B cell (primary cell): ENCODE measurements around the gene MNAT1. TPM values are rescaled to one million over a fixed set of nuclear protein-coding genes. Genes with fewer than 3 reads are reported as not detected.
"Not testable (repeated sequence)": the region's sequence is repeated elsewhere in the genome, so short reads cannot be mapped to it uniquely, and the experiment has no call there.

Source experiments
- ATAC-seq: fragments of 200-7000 bp; cut with Tn5 transposase; one replicate; pipeline ENCODE4 v1.10.0; 2021; ENCODE audit warnings: low read depth, mild to moderate bottlenecking, moderate number of reproducible peaks, moderate library complexity
- CTCF ChIA-PET: fragments of 350-600 bp; sonication (Branson Sonifier 250); formaldehyde crosslinking; loops from one replicate; lab custom pipeline; 2021; ENCODE audit warnings: antibody characterized with exemption, inconsistent platforms; lab: Charles Lee
- POLR2A ChIA-PET: fragments of 350-600 bp; sonication (Branson Sonifier 250); formaldehyde crosslinking; loops from one replicate; lab custom pipeline; 2021; ENCODE audit warnings: antibody characterized with exemption; lab: Charles Lee
- DNase-seq: peaks from one replicate; pipeline ENCODE4 v3.0.0; 2013
- H2AFZ ChIP-seq: 2 replicates; pipeline ENCODE4 v1.6.1; 2012; ENCODE audit warnings: mild to moderate bottlenecking, low read depth, low read length; ENCODE audit not compliant: insufficient read depth, poor library complexity, severe bottlenecking
- H3K27ac ChIP-seq, 2 donors: 1 replicate in 1 of 2; 2 replicates in 1 of 2; pipeline ENCODE4 v1.5.1; 2012 to 2013; ENCODE audit warnings: low read length in 2 of 2, mild to moderate bottlenecking in 2 of 2, moderate library complexity in 1 of 2
- H3K27me3 ChIP-seq, 4 experiments: fragments of 200-600 bp in 1 of 4; sonication (generic) in 1 of 4; replicated peaks in 1 of 4; 1 replicate in 2 of 4; 2 replicates in 2 of 4; pipeline versions ENCODE4 v1.6.1 to v1.7.0; 2013 to 2016; ENCODE audit warnings: low read length in 3 of 4, mild to moderate bottlenecking in 2 of 4, mixed read lengths in 1 of 4, moderate library complexity in 1 of 4; ENCODE audit not compliant: insufficient read depth in 4 of 4, control insufficient read depth in 3 of 4; ENCODE audit errors: control extremely low read depth in 1 of 4
- H3K36me3 ChIP-seq, 2 experiments: replicated peaks in 1 of 2; 1 replicate in 1 of 2; 2 replicates in 1 of 2; pipeline versions ENCODE4 v1.6.1 to v1.7.1; 2013; ENCODE audit warnings: low read length in 1 of 2; ENCODE audit not compliant: insufficient read depth in 2 of 2, control insufficient read depth in 1 of 2; ENCODE audit errors: control extremely low read depth in 1 of 2, extremely low read depth in 1 of 2
- H3K4me1 ChIP-seq, 2 donors: fragments of 200-600 bp in 1 of 2; sonication (generic) in 1 of 2; 1 replicate in 1 of 2; 2 replicates in 1 of 2; pipeline versions ENCODE4 v1.5.1 to v1.6.1; 2013 to 2017; ENCODE audit warnings: low read length in 2 of 2; ENCODE audit not compliant: control insufficient read depth in 2 of 2, insufficient read depth in 2 of 2
- H3K4me2 ChIP-seq: replicated peaks from 2 replicates; pipeline ENCODE3; 2012; ENCODE audit warnings: mild to moderate bottlenecking, low read depth, low read length; ENCODE audit not compliant: poor library complexity, severe bottlenecking
- H3K4me3 ChIP-seq, 5 experiments: fragments of 200-600 bp in 1 of 5; sonication (generic) in 1 of 5; 1 replicate in 3 of 5; 2 replicates in 2 of 5; pipeline versions ENCODE4 v1.5.1 to v1.7.0; 2011 to 2016; ENCODE audit warnings: low read length in 4 of 5, mild to moderate bottlenecking in 4 of 5, low read depth in 2 of 5, control low read depth in 1 of 5, moderate library complexity in 1 of 5; ENCODE audit not compliant: insufficient read depth in 1 of 5; ENCODE audit errors: control extremely low read depth in 1 of 5, extremely low read depth in 1 of 5
- H3K79me2 ChIP-seq: fragments of 200-600 bp; sonication (generic); one replicate; pipeline ENCODE4 v1.6.0; 2016; ENCODE audit warnings: low read length; ENCODE audit not compliant: control insufficient read depth, insufficient read depth
- H3K9ac ChIP-seq: fragments of 200-600 bp; sonication (generic); 2 replicates; pipeline ENCODE4 v1.6.1; 2017; ENCODE audit warnings: mild to moderate bottlenecking, low read length, moderate library complexity
- H3K9me3 ChIP-seq, 3 donors: one replicate each; pipeline versions ENCODE4 v1.6.1 to v1.7.1; 2013; ENCODE audit warnings: low read length in 2 of 3; ENCODE audit not compliant: control insufficient read depth in 2 of 3, insufficient read depth in 1 of 3; ENCODE audit errors: control extremely low read depth in 1 of 3
- H4K20me1 ChIP-seq: 2 replicates; pipeline ENCODE4 v1.6.0; 2012; ENCODE audit warnings: mild to moderate bottlenecking, low read length; ENCODE audit not compliant: insufficient read depth, control insufficient read depth, poor library complexity, severe bottlenecking
- H3K27ac Mint-ChIP-seq: one replicate; pipeline ENCODE4 v1.8.0; 2021; ENCODE audit warnings: mixed read lengths
- H3K27me3 Mint-ChIP-seq: one replicate; pipeline ENCODE4 v1.8.0; 2021; ENCODE audit warnings: mixed read lengths
- H3K4me1 Mint-ChIP-seq: one replicate; pipeline ENCODE4 v1.8.0; 2021; ENCODE audit warnings: mixed read lengths
- H3K4me3 Mint-ChIP-seq: one replicate; pipeline ENCODE4 v1.8.0; 2021; ENCODE audit warnings: mixed read lengths
- H3K9me3 Mint-ChIP-seq: one replicate; pipeline ENCODE4 v1.8.0; 2022; ENCODE audit warnings: mixed read lengths; ENCODE audit not compliant: insufficient read depth
- EZH2 ChIP-seq: IDR thresholded peaks from 2 replicates; pipeline ENCODE4 v1.6.1; 2012; ENCODE audit warnings: borderline replicate concordance, low read depth, mild to moderate bottlenecking, moderate library complexity, low read length; ENCODE audit not compliant: insufficient read depth, poor library complexity, severe bottlenecking
- WGBS: methylation state at CpG from one replicate; pipeline ENCODE4 v1.1.5; 2013; ENCODE audit warnings: missing lambda C conversion rate; ENCODE audit not compliant: insufficient coverage; 5-methylcytosine and 5-hydroxymethylcytosine counted together
- intact Hi-C: fragments of 100-400 bp; cut with micrococcal nuclease; formaldehyde crosslinking; loops from one replicate; pipeline ENCODE4 v1.10.0; 2022
- polyA plus RNA-seq: library from polyadenylated mRNA; depleted of rRNA; stranded (reverse); fragments of >200 nt; gene quantifications from 2 replicates; pipeline ENCODE4 v1.2.3, GENCODE V29; 2012
- total RNA-seq, 2 donors: library from RNA; stranded (reverse); fragments of 120-200 nt in 1 of 2; gene quantifications; 1 replicate in 1 of 2; 2 replicates in 1 of 2; pipeline versions ENCODE4 v1.2.3 to v1.2.4, GENCODE V29; 2013 to 2022
- TF ChIP-seq, protein P1 (sequence below): fragments of 200-600 bp; IDR thresholded peaks from one replicate; pipeline ENCODE4 v1.8.0; 2022; ENCODE audit warnings: antibody characterized with exemption, mild to moderate bottlenecking

MNAT1 gene
- total and polyA plus RNA-seq, 2 donors (not counting 1 experiment from before 2014, with no cell fraction given): 15.2 to 28.2 TPM

DNA sequence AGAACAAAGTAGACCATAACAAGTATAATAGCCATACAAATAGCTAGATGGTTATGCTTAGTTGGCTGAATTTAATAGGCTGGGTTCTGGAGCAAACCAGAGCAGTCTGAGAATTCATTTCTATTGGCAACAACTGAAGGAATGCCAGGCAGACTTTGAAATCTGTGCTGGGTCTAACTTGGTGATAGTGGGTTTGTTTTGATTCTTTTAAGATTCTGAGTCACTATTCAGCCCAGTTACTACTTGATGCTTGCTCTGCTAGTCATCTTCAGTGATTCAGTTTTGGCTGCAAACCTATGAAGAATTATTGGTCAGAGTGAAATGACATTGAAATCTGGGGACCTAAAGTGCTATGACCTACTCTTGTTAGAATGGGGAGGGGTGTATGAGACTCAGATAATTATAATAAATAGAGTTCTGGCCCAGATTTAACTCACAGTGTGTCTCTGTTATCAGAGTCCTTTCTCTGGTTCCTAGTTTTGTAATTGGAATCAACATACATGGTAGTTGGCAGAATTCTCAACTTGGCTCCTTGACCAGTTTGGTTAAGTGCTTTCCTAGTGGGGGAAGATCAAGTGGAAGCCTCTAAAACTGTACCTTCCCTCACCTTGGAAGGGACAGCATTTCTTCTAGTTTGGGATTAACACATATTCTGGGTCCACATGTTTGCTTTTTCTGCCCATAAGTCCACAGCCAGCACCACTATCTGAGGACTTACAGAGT, 43.5 kb downstream of the MNAT1 start:
- no peaks in the 10 kb centered on the region for H3K4me1 ChIP-seq

DNA sequence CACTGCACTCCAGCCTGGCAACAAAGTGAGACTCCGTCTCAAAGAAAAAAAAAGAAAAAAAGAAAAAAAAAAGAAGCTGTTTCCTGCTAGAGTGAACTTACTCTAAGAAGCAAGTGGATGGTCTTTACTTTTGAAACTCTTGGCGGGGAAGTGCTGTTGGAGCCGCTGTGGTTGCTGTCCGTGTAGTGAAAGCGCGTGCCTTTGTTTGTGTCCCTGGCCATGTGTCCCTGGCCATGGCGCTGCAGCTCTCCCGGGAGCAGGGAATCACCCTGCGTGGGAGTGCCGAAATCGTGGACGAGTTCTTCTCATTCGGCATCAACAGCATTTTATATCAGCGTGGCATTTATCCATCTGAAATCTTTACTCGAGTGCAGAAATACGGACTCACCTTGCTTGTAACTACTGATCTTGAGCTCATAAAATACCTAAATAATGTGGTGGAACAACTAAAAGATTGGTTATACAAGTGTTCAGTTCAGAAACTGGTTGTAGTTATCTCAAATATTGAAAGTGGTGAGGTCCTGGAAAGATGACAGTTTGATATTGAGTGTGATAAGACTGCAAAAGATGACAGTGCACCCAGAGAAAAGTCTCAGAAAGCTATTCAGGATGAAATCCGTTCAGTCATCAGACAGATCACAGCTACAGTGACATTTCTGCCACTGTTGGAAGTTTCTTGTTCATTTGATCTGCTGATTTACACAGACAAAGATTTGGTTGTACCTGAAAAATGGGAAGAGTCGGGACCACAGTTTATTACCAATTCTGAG, 45.4 kb downstream of the MNAT1 start:
- H3K9me3 Mint-ChIP-seq, H3K4me1 Mint-ChIP-seq, H3K9ac ChIP-seq, H3K4me1 ChIP-seq, H3K27ac ChIP-seq, H3K4me3 Mint-ChIP-seq, H2AFZ ChIP-seq, POLR2A ChIA-PET, CTCF ChIA-PET, H3K4me2 ChIP-seq, H3K4me3 ChIP-seq, ATAC-seq, H3K27ac Mint-ChIP-seq, H3K9me3 ChIP-seq, H3K36me3 ChIP-seq, H3K27me3 Mint-ChIP-seq, DNase-seq, intact Hi-C loops, H3K27me3 ChIP-seq: not testable (repeated sequence)
- Histone ChIP-seq H3K79me2 (peaks cover 12% of the 10 kb centered on the region), H4K20me1 (peaks cover 17% of the 10 kb centered on the region)
- 100% methylated on average over 13 of the region's 18 CpGs for WGBS

More for the DNA sequence above, 43.5 kb downstream of the MNAT1 start:
- peaks cover 0 to 2% of the 10 kb centered on the region in 2 experiments for H3K36me3 ChIP-seq
- H2AFZ ChIP-seq: no peak overlapping the region
- peaks cover 25% of the 10 kb centered on the region for H4K20me1 ChIP-seq
- H3K9me3 ChIP-seq: no peaks in the 10 kb centered on the region
- intact Hi-C loops: no loop called here
- no peak overlapping the region for H3K27ac ChIP-seq
- H3K27me3 ChIP-seq: no peaks in the 10 kb centered on the region
- ChIA-PET POLR2A (no interaction called here), CTCF (no interaction called here)
- H3K4me2 ChIP-seq: no peak overlapping the region
- DNase-seq (no peak), ATAC-seq (no peak)
- no peak overlapping the region for H3K4me3 Mint-ChIP-seq
- peaks cover 26% of the 10 kb centered on the region for H3K79me2 ChIP-seq
- no peak overlapping the region for H3K4me3 ChIP-seq
- no peak overlapping the region for H3K9ac ChIP-seq
- TF ChIP-seq EZH2: no peak
- TF ChIP-seq, protein P1, sequence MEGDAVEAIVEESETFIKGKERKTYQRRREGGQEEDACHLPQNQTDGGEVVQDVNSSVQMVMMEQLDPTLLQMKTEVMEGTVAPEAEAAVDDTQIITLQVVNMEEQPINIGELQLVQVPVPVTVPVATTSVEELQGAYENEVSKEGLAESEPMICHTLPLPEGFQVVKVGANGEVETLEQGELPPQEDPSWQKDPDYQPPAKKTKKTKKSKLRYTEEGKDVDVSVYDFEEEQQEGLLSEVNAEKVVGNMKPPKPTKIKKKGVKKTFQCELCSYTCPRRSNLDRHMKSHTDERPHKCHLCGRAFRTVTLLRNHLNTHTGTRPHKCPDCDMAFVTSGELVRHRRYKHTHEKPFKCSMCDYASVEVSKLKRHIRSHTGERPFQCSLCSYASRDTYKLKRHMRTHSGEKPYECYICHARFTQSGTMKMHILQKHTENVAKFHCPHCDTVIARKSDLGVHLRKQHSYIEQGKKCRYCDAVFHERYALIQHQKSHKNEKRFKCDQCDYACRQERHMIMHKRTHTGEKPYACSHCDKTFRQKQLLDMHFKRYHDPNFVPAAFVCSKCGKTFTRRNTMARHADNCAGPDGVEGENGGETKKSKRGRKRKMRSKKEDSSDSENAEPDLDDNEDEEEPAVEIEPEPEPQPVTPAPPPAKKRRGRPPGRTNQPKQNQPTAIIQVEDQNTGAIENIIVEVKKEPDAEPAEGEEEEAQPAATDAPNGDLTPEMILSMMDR: no peak
- no peak overlapping the region for H3K27ac Mint-ChIP-seq
- no peaks in the 10 kb centered on the region for H3K9me3 Mint-ChIP-seq
- no peaks in the 10 kb centered on the region for H3K27me3 Mint-ChIP-seq
- H3K4me1 Mint-ChIP-seq: no peaks in the 10 kb centered on the region

DNA sequence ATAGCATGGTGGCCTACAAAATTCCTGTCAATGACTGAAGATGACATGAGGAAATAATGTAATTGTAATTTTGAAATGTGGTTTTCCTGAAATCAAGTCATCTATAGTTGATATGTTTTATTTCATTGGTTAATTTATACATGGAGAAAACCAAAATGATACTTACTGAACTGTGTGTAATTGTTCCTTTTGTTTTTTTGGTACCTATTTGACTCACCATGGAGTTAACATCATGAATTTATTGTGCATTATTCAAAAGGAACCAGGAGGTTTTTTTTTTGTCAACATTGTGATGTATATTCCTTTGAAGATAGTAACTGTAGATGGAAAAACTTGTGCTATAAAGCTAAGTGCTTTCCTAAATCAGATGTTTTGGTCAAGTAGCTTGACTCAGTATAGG, 46.0 kb downstream of the MNAT1 start:
- H3K27me3 Mint-ChIP-seq, H3K9me3 Mint-ChIP-seq, H3K36me3 ChIP-seq, H3K4me2 ChIP-seq, H3K4me3 ChIP-seq, POLR2A ChIA-PET, H2AFZ ChIP-seq, H3K27me3 ChIP-seq, H3K79me2 ChIP-seq, H3K27ac ChIP-seq, intact Hi-C loops, DNase-seq, H3K4me1 ChIP-seq, CTCF ChIA-PET, H3K27ac Mint-ChIP-seq, H3K9me3 ChIP-seq, H3K4me1 Mint-ChIP-seq, H3K4me3 Mint-ChIP-seq, H3K9ac ChIP-seq, ATAC-seq: not testable (repeated sequence)
- peaks cover 17% of the 10 kb centered on the region for H4K20me1 ChIP-seq
